ENCODE measurements around the gene PLXNB2. TPM values are rescaled to one million over a fixed set of nuclear protein-coding genes. Genes with fewer than 3 reads are reported as not detected.

Gene PLXNB2
- polyA plus RNA-seq, 1 of the 3 experiments (the other 2 are of a cell fraction) = 108 TPM

GRCh38 chr22:50297510-50298265 is 9.8 kb downstream of the PLXNB2 start:
- CTCF ChIA-PET = interaction anchor here (1.2 to 2.4 kb wide), 3 partner anchors 23 to 45 kb away, joined by 3 to 9 read pairs (median 3); no protein-coding TSS in a partner anchor
- Histone ChIP-seq H3K4me1 (ENCODE audit: control insufficient read depth in 1 of 2, insufficient read depth in 2 of 2, low read depth in 1 of 2, low read length in 1 of 2) (peaks cover 27 to 30% of the 10 kb centered on the region in 2 experiments; a peak in 3 of 4 replicates), H4K20me1 (ENCODE audit: insufficient read depth) (peaks cover 93% of the 10 kb centered on the region)

More at GRCh38 chr22:50297510-50298265, 9.8 kb downstream of the PLXNB2 start:
- Histone ChIP-seq H3K27me3 (ENCODE audit: insufficient read depth) (no peaks in the 10 kb centered on the region), H3K36me3 (replicated peaks in 1 of 2; ENCODE audit: control insufficient read depth in 1 of 2, insufficient read depth in 2 of 2, low read length in 1 of 2) (peaks cover 0 to 4% of the 10 kb centered on the region in 2 experiments), H3K4me3 (ENCODE audit: low read depth in 2 of 2, low read length in 1 of 2) (no peak overlapping the region), H3K9me2 (no peaks in the 10 kb centered on the region), H2AFZ (ENCODE audit: low read depth) (no peak overlapping the region), H3K27ac (ENCODE audit: low read depth in 2 of 2, low read length in 1 of 2) (no peak overlapping the region; a peak in 1 of 4 replicates), H3K79me2 (ENCODE audit: insufficient read depth) (peaks cover 99% of the 10 kb centered on the region), H3F3A (replicated peaks; ENCODE audit: insufficient read depth) (peaks cover 13% of the 10 kb centered on the region), H3K9me3 (no peaks in the 10 kb centered on the region), H3K4me2 (no peak overlapping the region), H3K9ac (no peak overlapping the region)
- POLR2A ChIA-PET = no interaction called here
- no peak for TF ChIP-seq TAF1 (IDR thresholded peaks at IDR 0.05; ENCODE audit: borderline replicate concordance, low read depth, low read length)
- no peak for TF ChIP-seq SIN3A (IDR thresholded peaks at IDR 0.05; ENCODE audit: borderline replicate concordance, low read depth, low read length)
- TF ChIP-seq ZBTB33 (IDR thresholded peaks at IDR 0.05; ENCODE audit: borderline replicate concordance, low read depth) = no peak
- TF ChIP-seq GABPA (IDR thresholded peaks at IDR 0.05; ENCODE audit: low read depth) = no peak
- no peak for TF ChIP-seq NFIC (IDR thresholded peaks at IDR 0.05; ENCODE audit: borderline replicate concordance)
- no peak for TF ChIP-seq MXI1 (IDR thresholded peaks at IDR 0.05; ENCODE audit: low read depth, low read length)
- no peak for TF ChIP-seq SMC3 (IDR thresholded peaks at IDR 0.05; ENCODE audit: low read depth, low read length)
- TF ChIP-seq REST (IDR thresholded peaks at IDR 0.05; ENCODE audit: low read depth, low read length) = no peak
- no peak for TF ChIP-seq POLR2AphosphoS5 (IDR thresholded peaks at IDR 0.05; ENCODE audit: low read depth, low read length)
- TF ChIP-seq USF2 (IDR thresholded peaks at IDR 0.05; ENCODE audit: borderline replicate concordance, low read depth, low read length) = no peak
- no peak for TF ChIP-seq NRF1 (IDR thresholded peaks at IDR 0.05; ENCODE audit: low read depth, low read length)
- TF ChIP-seq MEF2A (IDR thresholded peaks at IDR 0.05; ENCODE audit: borderline replicate concordance, low read depth) = no peak
- TF ChIP-seq RCOR1 (IDR thresholded peaks at IDR 0.05; ENCODE audit: low read length) = no peak
- TF ChIP-seq, protein P1, sequence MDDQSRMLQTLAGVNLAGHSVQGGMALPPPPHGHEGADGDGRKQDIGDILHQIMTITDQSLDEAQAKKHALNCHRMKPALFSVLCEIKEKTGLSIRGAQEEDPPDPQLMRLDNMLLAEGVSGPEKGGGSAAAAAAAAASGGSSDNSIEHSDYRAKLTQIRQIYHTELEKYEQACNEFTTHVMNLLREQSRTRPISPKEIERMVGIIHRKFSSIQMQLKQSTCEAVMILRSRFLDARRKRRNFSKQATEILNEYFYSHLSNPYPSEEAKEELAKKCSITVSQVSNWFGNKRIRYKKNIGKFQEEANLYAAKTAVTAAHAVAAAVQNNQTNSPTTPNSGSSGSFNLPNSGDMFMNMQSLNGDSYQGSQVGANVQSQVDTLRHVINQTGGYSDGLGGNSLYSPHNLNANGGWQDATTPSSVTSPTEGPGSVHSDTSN (IDR thresholded peaks at IDR 0.05) = no peak
- no peak for TF ChIP-seq CHD2 (IDR thresholded peaks at IDR 0.05; ENCODE audit: low read length, partially characterized antibody)
- no peak for TF ChIP-seq JUND (IDR thresholded peaks at IDR 0.05)
- no peak for TF ChIP-seq TEAD4 (IDR thresholded peaks at IDR 0.05; ENCODE audit: borderline replicate concordance, insufficient read depth)
- no peak for TF ChIP-seq EZH2phosphoT487 (IDR thresholded peaks at IDR 0.05; ENCODE audit: borderline replicate concordance, low read depth)
- TF ChIP-seq USF1 (IDR thresholded peaks at IDR 0.05; ENCODE audit: borderline replicate concordance, low read depth) = no peak
- no peak for TF ChIP-seq FOXJ3 (CRISPR knock-in tag; IDR thresholded peaks at IDR 0.05)
- WGBS (ENCODE audit: low lambda C conversion rate) = 97% methylated on average over 5 of the region's 20 CpGs
- no peak for DNase-seq

Measured in SK-N-SH (cell line).